GM11168 (cell line): ENCODE results near the gene GOLIM4.

Source experiments
- in situ Hi-C: fragments of 300-500 bp; cut with MboI; formaldehyde crosslinking; loops from one replicate; pipeline ENCODE4 v1.12.0; 2022; ENCODE audit warnings: low sequenced_read_pairs; ENCODE audit not compliant: unreplicated experiment

GOLIM4 gene

GRCh38 chr3:168102735-168103410, 7.1 kb upstream of the GOLIM4 start:
- in situ Hi-C loops: no loop called here

- in situ Hi-C loops: no loop called here
These were observed 5.2 kb upstream of the GOLIM4 start for GRCh38 chr3:168100777-168101492.

GRCh38 chr3:168097381-168097780, 1.7 kb upstream of the GOLIM4 start:
- in situ Hi-C loops: no loop called here

GRCh38 chr3:168096210-168096652, 507 bp upstream of the GOLIM4 start:
- in situ Hi-C loops: no loop called here

GRCh38 chr3:168094877-168095610, 680 bp downstream of the GOLIM4 start:
- in situ Hi-C loops: no loop called here

- in situ Hi-C loops: no loop called here
These were observed 1.2 kb downstream of the GOLIM4 start for GRCh38 chr3:168094580-168094876.

- in situ Hi-C loops: no loop called here
These were observed 1.9 kb downstream of the GOLIM4 start for GRCh38 chr3:168093790-168094189.

GRCh38 chr3:168093229-168093628, 2.5 kb downstream of the GOLIM4 start:
- in situ Hi-C loops: no loop called here

GRCh38 chr3:168091941-168092340, 3.8 kb downstream of the GOLIM4 start:
- in situ Hi-C loops: no loop called here

- in situ Hi-C loops: no loop called here
These were observed 4.3 kb downstream of the GOLIM4 start for GRCh38 chr3:168091302-168091858.

GRCh38 chr3:168090306-168091085, 5.2 kb downstream of the GOLIM4 start:
- in situ Hi-C loops: no loop called here

- in situ Hi-C loops: no loop called here
These were observed 6.4 kb downstream of the GOLIM4 start for GRCh38 chr3:168089179-168089771.

GRCh38 chr3:168088106-168088720, 7.5 kb downstream of the GOLIM4 start:
- in situ Hi-C loops: no loop called here

- in situ Hi-C loops: no loop called here
These were observed 8.2 kb downstream of the GOLIM4 start for GRCh38 chr3:168087539-168087938.

GRCh38 chr3:168086541-168087260, 9.0 kb downstream of the GOLIM4 start:
- in situ Hi-C loops: no loop called here

- in situ Hi-C loops: no loop called here
These were observed 10.1 kb downstream of the GOLIM4 start for GRCh38 chr3:168085491-168086119.

- in situ Hi-C loops: no loop called here
These were observed 11.8 kb downstream of the GOLIM4 start for GRCh38 chr3:168083906-168084305.

GRCh38 chr3:168081856-168082255, 13.9 kb downstream of the GOLIM4 start:
- in situ Hi-C loops: no loop called here
